Stimulated activated CD8-positive, alpha-beta memory T cell treated with anti-CD3 and anti-CD28 coated beads, Interleukin-15, amount 100 ng/mL, for 4 hours (primary cell): Measurements from ENCODE around the gene MBNL2.

ENCODE experiments used
- DNase-seq, 2 donors: peaks; one replicate each; pipeline ENCODE4 v3.0.0-alpha.2; 2020; ENCODE audit warnings: low read depth in 2 of 2

MBNL2 gene

DNA sequence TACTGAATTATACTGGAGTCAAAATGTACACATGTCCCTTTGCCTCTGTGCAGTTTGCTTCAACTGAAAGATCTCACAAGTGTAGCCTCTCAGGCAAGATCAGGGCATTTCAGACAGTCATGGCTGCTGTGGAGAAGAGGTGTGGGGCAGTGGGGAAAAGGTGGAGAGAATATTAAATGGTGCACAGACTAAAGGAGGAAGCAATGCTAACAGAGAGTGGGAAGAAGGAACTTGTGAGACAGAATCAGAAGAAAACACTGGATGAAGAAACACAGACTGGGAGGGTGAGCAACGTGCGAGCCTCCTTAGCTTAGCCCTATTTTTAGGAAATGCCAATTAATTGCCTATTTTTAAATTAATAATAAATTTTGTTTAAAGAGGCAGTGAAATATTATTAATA, 162.2 kb downstream of the MBNL2 start:
- no peak for DNase-seq

DNA sequence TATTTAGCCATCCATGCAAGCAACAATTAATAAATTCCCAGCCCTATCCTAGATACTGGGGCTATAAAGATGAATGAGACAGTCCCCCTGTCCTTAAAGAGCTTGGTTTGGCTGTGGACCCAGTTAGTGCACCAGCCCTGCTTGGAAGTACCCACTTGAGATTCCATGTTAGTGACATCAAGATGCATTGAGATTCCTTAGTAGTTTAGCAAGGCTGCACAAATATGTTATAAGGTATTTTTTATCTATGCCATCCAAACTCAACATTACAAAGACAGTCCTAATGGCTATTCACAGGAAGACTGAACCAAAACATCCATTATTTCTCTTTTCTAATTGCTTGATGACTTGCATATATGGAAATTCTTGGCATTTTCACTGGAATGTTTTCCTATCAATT, 163.0 kb downstream of the MBNL2 start:
- no peak for DNase-seq

GRCh38 chr13:97385854-97386253, 163.7 kb downstream of the MBNL2 start:
- DNase-seq = no peak

- DNase-seq = no peak
These were observed 164.8 kb downstream of the MBNL2 start for GRCh38 chr13:97386801-97387484.

DNA sequence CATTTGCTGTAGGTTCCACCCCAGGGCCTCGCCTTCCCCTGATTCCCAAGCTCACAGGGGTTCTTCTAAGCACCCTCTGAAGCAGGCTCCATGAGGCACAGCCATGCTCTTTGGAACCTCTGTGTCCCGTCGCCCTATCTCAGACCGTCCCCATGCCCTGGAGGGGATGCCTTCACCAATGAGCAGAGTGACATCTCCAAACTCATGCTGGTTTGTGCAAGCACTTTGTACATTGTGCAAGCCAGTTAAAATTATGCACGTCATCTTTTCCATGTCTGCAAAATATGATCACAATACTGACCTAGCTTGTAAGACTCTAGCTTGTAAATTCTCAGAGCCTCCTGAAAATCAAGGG, 165.3 kb downstream of the MBNL2 start:
- DNase-seq = no peak

DNA sequence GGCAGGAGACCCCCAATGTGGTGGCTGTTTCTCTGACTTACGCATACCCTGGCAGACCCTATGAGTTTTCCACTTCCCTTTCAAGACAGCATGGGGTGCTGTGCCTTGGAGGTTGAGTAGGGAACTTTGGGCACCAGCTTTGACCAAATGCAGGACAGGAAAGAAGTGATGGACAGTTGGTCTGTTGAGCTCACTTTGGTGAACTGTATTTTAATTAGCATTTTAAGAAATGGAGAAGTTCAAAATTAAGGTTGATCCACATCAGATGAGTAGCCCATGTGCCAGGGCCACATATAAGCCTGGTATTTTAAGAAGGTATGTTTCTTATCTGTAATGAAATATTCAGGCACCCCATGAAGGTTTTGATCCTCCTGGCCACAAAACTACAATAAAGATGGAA, 165.8 kb downstream of the MBNL2 start:
- DNase-seq = no peak

GRCh38 chr13:97388373-97388772, 166.2 kb downstream of the MBNL2 start:
- DNase-seq = no peak

DNA sequence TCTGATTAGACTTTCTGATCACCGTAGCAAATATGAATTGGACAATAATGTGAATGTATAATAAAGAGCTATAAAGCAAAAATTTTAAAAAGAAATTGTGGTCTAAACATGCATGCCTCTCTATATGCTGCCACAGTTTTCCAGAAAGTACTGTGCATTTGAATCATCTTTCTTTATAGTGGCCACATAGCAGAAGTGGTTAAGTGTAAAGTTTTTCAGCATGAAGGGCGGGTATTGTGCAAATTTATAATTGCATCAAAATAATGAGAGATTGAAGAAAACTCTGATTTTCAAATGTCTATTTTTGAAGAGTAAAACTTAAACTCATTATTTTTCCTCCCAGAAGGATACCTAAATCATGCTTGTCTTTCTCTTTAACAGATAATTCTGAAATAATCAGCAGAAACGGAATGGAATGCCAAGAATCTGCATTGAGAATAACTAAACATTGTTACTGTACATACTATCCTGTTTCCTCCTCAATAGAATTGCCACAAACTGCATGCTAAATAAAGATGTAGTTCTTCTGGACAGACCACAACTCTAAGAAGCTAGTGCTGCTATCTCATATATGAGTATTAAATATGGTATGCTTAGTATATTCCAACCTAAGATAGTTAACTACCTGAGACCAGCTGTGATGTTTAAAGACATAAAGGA, 168.9 kb downstream of the MBNL2 start:
- no peak for DNase-seq

GRCh38 chr13:97392020-97392419, 169.9 kb downstream of the MBNL2 start:
- no peak for DNase-seq

GRCh38 chr13:97394542-97394941, 172.4 kb downstream of the MBNL2 start:
- DNase-seq = no peak

- DNase-seq = no peak
These were observed 173.5 kb downstream of the MBNL2 start for GRCh38 chr13:97395447-97396136.

DNA sequence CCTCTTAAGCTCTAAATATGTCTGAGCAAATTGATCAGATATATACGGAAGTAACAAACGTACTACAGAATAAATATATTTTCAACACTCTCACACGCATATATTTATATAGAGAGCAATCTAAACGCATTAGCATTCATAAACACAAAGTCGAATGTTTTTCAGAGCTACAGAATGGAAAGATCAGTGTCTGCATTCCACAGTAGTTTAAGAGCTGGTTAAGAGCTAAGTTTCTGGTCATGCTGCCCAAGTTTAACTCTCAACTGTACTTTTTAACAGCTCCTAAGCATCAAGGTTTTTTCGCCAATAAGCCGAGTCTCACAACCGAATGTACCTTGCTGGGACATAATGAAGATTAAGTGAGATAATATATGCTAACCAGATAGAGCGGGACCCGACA, 175.1 kb downstream of the MBNL2 start:
- no peak for DNase-seq

GRCh38 chr13:97401421-97401820, 179.3 kb downstream of the MBNL2 start:
- no peak for DNase-seq

- DNase-seq = no peak
These were observed 182.0 kb downstream of the MBNL2 start for GRCh38 chr13:97403893-97404750.

DNA sequence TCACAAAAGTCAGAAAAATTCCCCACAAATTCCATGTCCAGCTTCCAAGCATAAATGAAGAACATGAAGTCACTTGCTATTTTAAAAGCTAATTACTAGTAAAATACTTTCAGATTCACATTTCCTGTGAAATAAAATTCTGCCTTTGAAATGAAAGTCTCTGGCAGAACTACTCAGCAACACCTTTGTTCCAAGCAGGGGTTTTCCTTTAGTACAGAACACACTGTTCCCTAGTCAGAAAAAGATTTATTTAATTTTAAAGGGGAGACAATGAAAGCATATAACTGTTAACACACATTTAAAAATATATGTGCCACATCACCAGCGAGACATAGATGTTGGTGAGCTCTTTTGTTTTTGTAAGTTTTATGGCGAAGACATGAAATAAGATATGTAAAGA, 185.4 kb downstream of the MBNL2 start:
- no peak for DNase-seq

- no peak for DNase-seq
These were observed 186.8 kb downstream of the MBNL2 start for GRCh38 chr13:97408938-97409337.

DNA sequence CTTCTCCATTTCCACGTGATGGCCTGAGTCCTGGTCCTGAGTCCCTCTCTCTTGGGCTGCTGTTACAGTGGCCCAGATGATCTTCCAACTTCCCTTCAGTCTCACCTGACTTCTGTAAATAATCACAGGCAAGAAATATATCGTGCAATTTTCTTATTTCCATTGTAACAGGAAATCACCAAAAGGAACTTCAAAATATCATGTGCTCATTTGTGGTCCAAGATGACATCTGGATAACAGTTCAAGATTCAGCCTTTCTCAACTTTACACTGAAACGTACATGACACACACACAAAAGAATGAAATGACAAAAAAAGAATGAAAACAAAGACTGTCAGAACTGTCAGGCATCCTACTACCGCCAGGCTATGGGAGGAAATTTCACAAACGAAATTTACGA, 189.9 kb downstream of the MBNL2 start:
- DNase-seq = no peak

DNA sequence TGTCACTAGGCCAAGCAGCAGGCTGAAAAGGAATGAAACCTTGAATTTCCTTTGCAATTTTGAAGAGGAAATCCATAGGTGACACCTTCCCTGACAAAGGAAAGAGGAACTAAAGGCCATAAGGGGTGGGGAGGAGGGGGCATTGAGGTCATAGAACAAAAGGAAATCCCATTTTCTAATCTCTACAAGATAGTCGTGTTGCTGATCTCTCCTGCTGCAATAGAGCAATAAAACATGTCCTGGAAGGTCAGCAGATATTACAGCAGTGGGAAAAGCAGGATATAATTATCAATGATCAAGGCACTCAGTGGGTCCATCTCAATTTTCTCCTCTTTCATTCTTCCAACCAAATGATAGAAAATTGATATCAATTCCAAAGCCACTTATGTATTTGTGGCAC, 191.6 kb downstream of the MBNL2 start:
- no peak for DNase-seq

- no peak for DNase-seq
These were observed 192.3 kb downstream of the MBNL2 start for GRCh38 chr13:97414392-97414791.

DNA sequence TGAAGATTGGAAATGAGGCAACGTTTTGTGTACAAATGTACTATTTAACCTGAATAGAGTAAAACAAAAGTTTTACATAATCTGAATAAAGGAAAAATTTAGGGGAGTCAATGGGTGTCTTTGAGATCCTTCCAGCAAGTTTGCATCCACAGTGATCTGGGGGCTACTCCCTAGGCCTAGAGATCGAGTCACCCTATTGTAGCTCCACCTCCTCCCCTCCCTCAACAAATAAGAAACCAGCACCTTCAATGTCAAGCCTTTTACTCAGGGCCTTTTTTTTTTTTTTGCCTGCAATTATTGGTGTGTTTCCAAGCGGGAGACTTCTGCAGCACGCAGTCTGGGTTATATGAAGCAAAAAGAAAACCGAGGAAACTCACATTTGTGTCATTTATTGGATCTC, 195.6 kb downstream of the MBNL2 start:
- DNase-seq = no peak

GRCh38 chr13:97422118-97423054, 200.3 kb downstream of the MBNL2 start:
- DNase-seq = no peak
